HL-60 (cell line): ENCODE measurements around the gene MUC3A.

Experiments
- DNase-seq, 2 experiments: peaks; one replicate each; pipeline ENCODE4 v3.0.0-alpha.2; 2010 to 2020; ENCODE audit warnings: low read depth in 1 of 2, low spot score in 1 of 2
- H3K27ac ChIP-seq: fragments of 250-450 bp; sonication (Bioruptor Pico); replicated peaks from 2 replicates; pipeline ENCODE4 v1.5.1; 2020; ENCODE audit warnings: mild to moderate bottlenecking, moderate library complexity
- H3K27me3 ChIP-seq: fragments of 250-450 bp; sonication (Bioruptor Pico); 2 replicates; pipeline ENCODE4 v1.5.1; 2021; ENCODE audit warnings: mild to moderate bottlenecking, moderate library complexity; ENCODE audit not compliant: insufficient read depth, poor library complexity, severe bottlenecking
- H3K4me3 ChIP-seq: replicated peaks from 2 replicates; pipeline ENCODE4 v1.5.1; 2011; ENCODE audit warnings: mild to moderate bottlenecking, control low read depth, low read length; ENCODE audit not compliant: insufficient read depth
- CTCF ChIP-seq: IDR thresholded peaks from one replicate; pipeline ENCODE4 v1.5.1; 2011; ENCODE audit warnings: low read length, control low read depth, inconsistent platforms; ENCODE audit not compliant: insufficient read depth
- GABPA ChIP-seq: IDR thresholded peaks from 2 replicates; pipeline ENCODE4 v1.6.1; 2012; ENCODE audit warnings: low read depth
- POLR2AphosphoS5 ChIP-seq: IDR thresholded peaks from 2 replicates; pipeline ENCODE4 v1.6.1; 2012; ENCODE audit warnings: low read depth
- REST ChIP-seq: IDR thresholded peaks from 2 replicates; pipeline ENCODE4 v1.6.1; 2012; ENCODE audit warnings: low read depth; ENCODE audit not compliant: insufficient replicate concordance
- SPI1 ChIP-seq: IDR thresholded peaks from 2 replicates; pipeline ENCODE4 v1.6.1; 2012; ENCODE audit warnings: low read depth, mild to moderate bottlenecking, borderline replicate concordance

MUC3A gene

GRCh38 chr7:100959894-100960293 is 10.6 kb downstream of the MUC3A start:
- TF ChIP-seq POLR2AphosphoS5 (no peak), SPI1 (no peak), GABPA (no peak), CTCF (no peak)
- no peak for DNase-seq

GRCh38 chr7:100962537-100962936 is 13.2 kb downstream of the MUC3A start:
- no peak for DNase-seq
- H3K27me3 ChIP-seq = peaks cover 34% of the 10 kb centered on the region
- no peak overlapping the region for H3K27ac ChIP-seq
- no peak overlapping the region for H3K4me3 ChIP-seq
- TF ChIP-seq POLR2AphosphoS5 = no peak
- no peak for TF ChIP-seq GABPA
- no peak for TF ChIP-seq REST
- TF ChIP-seq CTCF = no peak
- no peak for TF ChIP-seq SPI1

More at GRCh38 chr7:100959894-100960293, 10.6 kb downstream of the MUC3A start:
- Histone ChIP-seq H3K27ac (no peak overlapping the region), H3K27me3 (peaks cover 11% of the 10 kb centered on the region), H3K4me3 (no peak overlapping the region)

- DNase-seq = no peak
- no peak overlapping the region for H3K4me3 ChIP-seq
- peaks cover 36% of the 10 kb centered on the region for H3K27me3 ChIP-seq
- TF ChIP-seq GABPA (no peak), CTCF (no peak), SPI1 (no peak), REST (no peak), POLR2AphosphoS5 (no peak)
- H3K27ac ChIP-seq = no peak overlapping the region
Measured at GRCh38 chr7:100963386-100963785, 14.1 kb downstream of the MUC3A start.

- H3K27me3 ChIP-seq = peaks cover 36% of the 10 kb centered on the region
- TF ChIP-seq GABPA = no peak
- TF ChIP-seq POLR2AphosphoS5 = no peak
- no peak for TF ChIP-seq SPI1
- TF ChIP-seq REST = no peak
- no peak for TF ChIP-seq CTCF
Measured at GRCh38 chr7:100963874-100964273, 14.5 kb downstream of the MUC3A start.

More at GRCh38 chr7:100963874-100964273, 14.5 kb downstream of the MUC3A start:
- Histone ChIP-seq H3K27ac (no peak overlapping the region), H3K4me3 (no peak overlapping the region)
- no peak for DNase-seq
